Tongue (tissue), 2 donors: ENCODE measurements around the gene HSPA4L. TPM values are rescaled to one million over a fixed set of nuclear protein-coding genes. Genes with fewer than 3 reads are reported as not detected.
A peak's percentile ranks its signal among the peaks of the same experiment; 100 is the strongest.

Experiments used
- DNase-seq: peaks from one replicate; pipeline ENCODE4 v3.0.0-alpha.2; 2015
- total RNA-seq: library from RNA; depleted of rRNA; stranded (reverse); fragments of >200 nt; gene quantifications from one replicate; pipeline ENCODE4 v1.2.3, GENCODE V29; 2014

The HSPA4L gene
- total RNA-seq, 1 donor from 2014 or later: 11.8 TPM

GRCh38 chr4:127870281-127870680, 88.2 kb downstream of the HSPA4L start:
- no peak for DNase-seq

- DNase-seq: peak; percentile 5
Observed at GRCh38 chr4:127870688-127871087, 88.6 kb downstream of the HSPA4L start.

DNA sequence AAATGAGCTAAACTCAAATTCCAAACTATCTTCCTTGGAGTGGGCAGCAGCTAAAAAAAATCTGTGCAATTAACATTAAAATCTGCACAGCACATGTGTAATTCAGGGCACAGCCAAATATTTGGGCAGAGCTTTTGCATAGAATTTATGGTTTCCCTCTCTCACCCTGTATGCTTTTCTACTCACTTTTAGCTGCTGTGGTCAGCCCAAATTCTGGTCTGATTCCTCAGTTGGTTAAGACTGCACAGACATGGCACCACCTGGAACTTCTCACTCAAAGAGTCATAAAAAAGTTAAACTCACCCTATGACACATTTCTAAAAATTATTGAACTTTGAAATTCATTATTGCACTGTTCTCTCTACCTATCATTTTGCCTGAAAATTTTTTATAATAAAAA, 93.7 kb downstream of the HSPA4L start:
- DNase-seq: no peak

DNA sequence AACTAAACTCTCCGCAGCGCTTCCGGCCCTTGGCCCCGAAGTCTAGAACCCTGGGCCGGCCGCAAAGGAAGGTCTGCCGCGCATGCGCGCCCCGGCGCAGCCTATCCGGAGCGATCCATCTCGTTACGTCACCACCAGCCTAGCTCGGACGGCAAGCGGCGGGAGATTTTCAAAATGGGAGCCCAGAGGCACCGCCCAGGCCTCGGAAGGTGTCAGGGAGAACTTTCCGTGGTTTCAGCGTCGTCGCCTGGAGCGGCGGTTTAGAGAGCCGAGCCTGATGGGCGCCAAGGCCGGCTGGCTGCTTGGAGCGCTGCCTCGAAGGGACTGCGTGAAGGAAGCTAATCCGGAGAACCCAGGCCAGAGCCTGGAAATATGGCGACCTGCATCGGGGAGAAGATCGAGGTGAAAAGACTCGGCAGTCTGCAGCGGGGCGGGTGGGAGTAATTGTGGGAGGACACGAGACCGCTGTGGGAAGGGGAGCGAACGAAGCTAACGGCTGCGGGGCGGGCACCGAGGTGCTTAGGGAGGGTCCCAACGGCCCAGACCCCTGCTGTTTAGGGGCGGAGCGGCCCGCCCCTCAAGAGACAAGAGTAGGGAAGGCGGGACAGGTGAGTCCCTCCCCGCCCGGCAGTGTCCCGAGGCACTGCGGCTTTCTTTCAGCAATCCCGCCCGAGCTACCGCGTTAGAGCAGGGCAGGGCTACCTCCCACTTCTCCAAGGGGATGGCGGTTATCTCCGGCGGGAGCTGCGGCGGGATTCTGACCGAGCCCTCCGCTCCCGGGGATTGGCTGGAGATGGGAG, 98.8 kb downstream of the HSPA4L start, which contains the start of gene PLK4:
TSS of gene PLK4 (plus strand) at position 131 of the 800 bp plus-strand sequence. CDS start at position 373, 242 bp downstream.
- DNase-seq: peak; percentile 99

DNA sequence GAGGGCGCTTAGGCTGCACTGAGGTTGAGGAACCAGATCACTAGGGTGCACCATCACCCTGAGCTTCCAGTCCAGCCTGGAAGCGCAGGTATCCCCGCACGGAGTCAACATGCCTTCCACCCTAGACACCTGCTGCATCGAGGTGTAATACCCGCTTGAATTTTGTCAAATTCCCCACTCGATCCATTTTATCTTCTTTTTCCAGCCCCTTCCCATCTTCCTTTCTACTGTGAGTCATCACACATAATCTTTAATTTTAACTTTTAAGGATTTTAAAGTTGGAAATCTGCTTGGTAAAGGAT, 99.4 kb downstream of the HSPA4L start:
- no peak for DNase-seq

DNA sequence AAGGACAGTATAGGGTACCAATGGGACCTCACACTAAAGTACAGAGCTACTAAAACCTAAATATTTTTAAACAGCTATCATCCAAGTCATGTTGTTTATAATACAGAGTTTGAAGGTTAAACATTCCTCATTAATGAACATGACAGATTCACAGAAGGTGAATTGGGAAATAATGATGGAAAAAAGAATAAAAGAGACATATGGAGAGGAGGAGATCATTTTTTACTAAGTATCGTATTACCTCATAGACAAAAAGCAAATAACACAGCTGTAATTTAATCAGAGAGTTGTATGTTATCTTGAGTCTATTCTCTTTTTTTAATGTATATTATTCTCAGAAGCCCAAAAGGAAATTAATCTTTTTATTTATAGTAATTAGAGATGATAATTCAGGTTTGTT, 106.4 kb downstream of the HSPA4L start:
- DNase-seq: no peak

DNA sequence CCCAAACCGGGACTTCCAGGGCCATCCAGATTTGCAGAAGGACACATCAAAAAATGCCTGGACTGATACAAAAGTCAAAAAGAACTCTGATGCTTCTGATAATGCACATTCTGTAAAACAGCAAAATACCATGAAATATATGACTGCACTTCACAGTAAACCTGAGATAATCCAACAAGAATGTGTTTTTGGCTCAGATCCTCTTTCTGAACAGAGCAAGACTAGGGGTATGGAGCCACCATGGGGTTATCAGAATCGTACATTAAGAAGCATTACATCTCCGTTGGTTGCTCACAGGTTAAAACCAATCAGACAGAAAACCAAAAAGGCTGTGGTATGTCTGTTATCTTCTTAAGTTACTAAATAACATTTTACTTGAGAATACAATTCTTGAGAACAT, 107.8 kb downstream of the HSPA4L start:
- no peak for DNase-seq

Other genes with a start within 250 kb of the HSPA4L start
- gene INTU, start 149.4 kb upstream of the HSPA4L start, total RNA-seq: 14.8 TPM
- not detected for gene SLC25A31, start 51.9 kb upstream of the HSPA4L start, total RNA-seq
- 11.5 TPM for gene PLK4, start 98.6 kb downstream of the HSPA4L start, total RNA-seq
- 31.6 TPM for gene MFSD8, start 182.9 kb downstream of the HSPA4L start, total RNA-seq
- 20.7 TPM for gene ABHD18, start 183.1 kb downstream of the HSPA4L start, total RNA-seq